Measurements from ENCODE around the gene GNB3. TPM values are rescaled to one million over a fixed set of nuclear protein-coding genes. Genes with fewer than 3 reads are reported as not detected.

Gene GNB3
- total and polyA plus RNA-seq, 9 of the 15 experiments (the other 6 are each of a cell fraction or from before 2014, with no cell fraction given), result 1.4 to 5.8 (median 2.0) TPM

- Histone ChIP-seq H3K4me1 (replicated peaks in 1 of 2; ENCODE audit: control insufficient read depth in 2 of 2, insufficient read depth in 2 of 2, low read length in 2 of 2) (peaks cover 12 to 18% of the 10 kb centered on the region in 2 experiments; a peak in 4 of 5 replicates), H2AFZ (ENCODE audit: low read depth, low read length) (no peak overlapping the region), H3K36me3 (ENCODE audit: control insufficient read depth, insufficient read depth, low read length) (peaks cover 67% of the 10 kb centered on the region), H3K27ac (ENCODE audit: extremely low read depth, low read depth, low read length) (0 out of 3 replicates have a peak overlapping the region, but pooled peaks have one; percentile 69), H3K79me2 (ENCODE audit: control insufficient read depth, insufficient read depth, low read length) (peaks cover 52% of the 10 kb centered on the region), H3K9me1 (ENCODE audit: control insufficient read depth, insufficient read depth, low read length) (peaks cover 3% of the 10 kb centered on the region), H3K27me3 (ENCODE audit: control insufficient read depth in 2 of 2, insufficient read depth in 2 of 2, low read length in 2 of 2) (no peaks in the 10 kb centered on the region), H4K20me1 (replicated peaks; ENCODE audit: control insufficient read depth, insufficient read depth, low read length) (no peaks in the 10 kb centered on the region; the same call in 1 of the 2 replicates), H3K4me3 (no peak overlapping the region; the same call in 1 of the 2 replicates), H3K9ac (ENCODE audit: insufficient read depth in 1 of 2, low read depth in 2 of 2, low read length in 2 of 2) (peak overlapping the region; percentile 49 to 62; a peak in 3 of 4 replicates), H3K4me2 (ENCODE audit: insufficient read depth, low read length) (peak overlapping the region; percentile 32; the same call in 1 of the 2 replicates), H3K9me3 (replicated peaks; ENCODE audit: control insufficient read depth, insufficient read depth, low read depth, low read length) (no peaks in the 10 kb centered on the region)
- no peak for DNase-seq (ENCODE audit: extremely low read depth in 1 of 4, low spot score in 3 of 4)
- intact Hi-C loops (cut with micrococcal nuclease) (no loop called here), in situ Hi-C loops (cut with MboI) (no loop called here)
- no peak for FAIRE-seq
- BruUV-seq (replicated peaks), result no TSS peak
- 31% methylated on average over 1 of the region's 1 CpG for WGBS (ENCODE audit: insufficient coverage, low coverage, missing lambda C conversion rate)
- ChIA-PET POLR2A (interaction anchor here (3.4 to 7.4 kb wide), 2 partner anchors 13 to 14 kb away, joined by 39 to 174 read pairs; partner anchors contain the start of genes GNB3, SPSB2 and TPI1), CTCF (ENCODE audit: low intra/inter-chr PET ratio) (no interaction called here)
- ATAC-seq, result no peak
- TF ChIP-seq ADNP (tag; IDR thresholded peaks at IDR 0.05) (no peak), ZBTB11 (CRISPR knock-in tag; IDR thresholded peaks at IDR 0.05) (no peak), SRSF1 (IDR thresholded peaks at IDR 0.05; ENCODE audit: low read depth, low read length) (no peak), TOE1 (IDR thresholded peaks at IDR 0.05; ENCODE audit: borderline replicate concordance) (no peak), TOE1 (CRISPR knock-in tag; IDR thresholded peaks at IDR 0.05; ENCODE audit: borderline replicate concordance, low read depth) (no peak), ARID2 (IDR thresholded peaks at IDR 0.05) (no peak), ZNF764 (CRISPR knock-in tag; IDR thresholded peaks at IDR 0.05; ENCODE audit: low read depth) (no peak), ETS2 (tag; IDR thresholded peaks at IDR 0.05; ENCODE audit: borderline replicate concordance, poor library complexity, severe bottlenecking) (no peak), CEBPB (tag; IDR thresholded peaks at IDR 0.05) (no peak), ZNF407 (IDR thresholded peaks at IDR 0.05; ENCODE audit: low read depth) (no peak)
These were observed 12.9 kb downstream of the GNB3 start for GRCh38 chr12:6853626-6854025.

All from K562 (cell line).